PFSK-1 (cell line): ENCODE data around the gene RIC3.

Experiments used
- FOXP2 ChIP-seq: optimal IDR thresholded peaks from 2 replicates; pipeline ENCODE3; 2011; ENCODE audit warnings: borderline replicate concordance, control low read depth, inconsistent platforms; ENCODE audit not compliant: insufficient read depth; ENCODE audit errors: extremely low read length, extremely low read depth
- POLR2AphosphoS5 ChIP-seq: IDR thresholded peaks from 2 replicates; pipeline ENCODE4 v1.6.1; 2012; ENCODE audit warnings: low read depth, mild to moderate bottlenecking, control low read depth, low read length, moderate library complexity
- SIN3A ChIP-seq: IDR thresholded peaks from 2 replicates; pipeline ENCODE4 v1.6.1; 2012; ENCODE audit warnings: mild to moderate bottlenecking, low read length, moderate library complexity, borderline replicate concordance; ENCODE audit not compliant: insufficient read depth
- TAF1 ChIP-seq: IDR thresholded peaks from 2 replicates; pipeline ENCODE4 v1.6.1; 2012; ENCODE audit warnings: low read length, control low read depth, borderline replicate concordance; ENCODE audit not compliant: insufficient read depth
- TF ChIP-seq, protein P1 (sequence below), 2 experiments: IDR thresholded peaks; 2 replicates each; pipeline versions ENCODE4 v1.6.1 to v1.8.0; 2011 to 2012; ENCODE audit warnings: low read depth in 2 of 2, low read length in 2 of 2, control low read depth in 1 of 2, inconsistent platforms in 1 of 2, mild to moderate bottlenecking in 1 of 2, moderate library complexity in 1 of 2; ENCODE audit not compliant: insufficient read depth in 1 of 2

DNA sequence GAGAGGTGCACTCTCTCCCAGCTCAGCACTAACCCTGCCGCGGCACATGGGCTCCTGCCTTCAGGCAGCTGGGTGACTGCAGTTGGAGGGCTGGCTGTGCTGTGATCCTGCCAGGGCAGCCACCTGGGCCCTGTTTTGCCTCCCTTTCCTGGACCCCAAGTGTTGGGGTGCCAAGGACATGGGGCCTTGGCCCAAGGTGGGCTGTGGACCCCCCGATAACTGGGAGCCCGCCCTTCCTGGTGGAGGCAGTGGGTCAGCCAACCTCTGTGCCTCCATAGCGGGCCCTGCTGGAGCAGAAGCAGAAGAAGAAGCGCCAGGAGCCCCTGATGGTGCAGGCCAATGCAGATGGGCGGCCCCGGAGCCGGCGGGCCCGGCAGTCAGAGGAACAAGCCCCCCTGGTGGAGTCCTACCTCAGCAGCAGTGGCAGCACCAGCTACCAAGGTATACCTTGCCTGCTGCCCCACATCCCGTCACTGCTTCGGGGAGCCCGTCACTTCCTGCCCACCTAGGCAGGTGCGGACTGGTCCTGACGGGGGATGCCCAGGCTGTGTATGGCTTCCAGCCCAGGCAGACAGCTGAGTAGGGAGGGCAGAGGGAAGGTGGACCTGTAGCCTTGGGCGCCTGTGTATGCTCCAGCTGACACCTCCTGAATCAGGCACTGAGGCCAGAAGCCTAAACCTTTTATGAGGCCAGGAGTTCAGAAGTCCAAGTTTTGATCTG lies 78.9 kb downstream of the RIC3 start:
- TF ChIP-seq, protein P1, sequence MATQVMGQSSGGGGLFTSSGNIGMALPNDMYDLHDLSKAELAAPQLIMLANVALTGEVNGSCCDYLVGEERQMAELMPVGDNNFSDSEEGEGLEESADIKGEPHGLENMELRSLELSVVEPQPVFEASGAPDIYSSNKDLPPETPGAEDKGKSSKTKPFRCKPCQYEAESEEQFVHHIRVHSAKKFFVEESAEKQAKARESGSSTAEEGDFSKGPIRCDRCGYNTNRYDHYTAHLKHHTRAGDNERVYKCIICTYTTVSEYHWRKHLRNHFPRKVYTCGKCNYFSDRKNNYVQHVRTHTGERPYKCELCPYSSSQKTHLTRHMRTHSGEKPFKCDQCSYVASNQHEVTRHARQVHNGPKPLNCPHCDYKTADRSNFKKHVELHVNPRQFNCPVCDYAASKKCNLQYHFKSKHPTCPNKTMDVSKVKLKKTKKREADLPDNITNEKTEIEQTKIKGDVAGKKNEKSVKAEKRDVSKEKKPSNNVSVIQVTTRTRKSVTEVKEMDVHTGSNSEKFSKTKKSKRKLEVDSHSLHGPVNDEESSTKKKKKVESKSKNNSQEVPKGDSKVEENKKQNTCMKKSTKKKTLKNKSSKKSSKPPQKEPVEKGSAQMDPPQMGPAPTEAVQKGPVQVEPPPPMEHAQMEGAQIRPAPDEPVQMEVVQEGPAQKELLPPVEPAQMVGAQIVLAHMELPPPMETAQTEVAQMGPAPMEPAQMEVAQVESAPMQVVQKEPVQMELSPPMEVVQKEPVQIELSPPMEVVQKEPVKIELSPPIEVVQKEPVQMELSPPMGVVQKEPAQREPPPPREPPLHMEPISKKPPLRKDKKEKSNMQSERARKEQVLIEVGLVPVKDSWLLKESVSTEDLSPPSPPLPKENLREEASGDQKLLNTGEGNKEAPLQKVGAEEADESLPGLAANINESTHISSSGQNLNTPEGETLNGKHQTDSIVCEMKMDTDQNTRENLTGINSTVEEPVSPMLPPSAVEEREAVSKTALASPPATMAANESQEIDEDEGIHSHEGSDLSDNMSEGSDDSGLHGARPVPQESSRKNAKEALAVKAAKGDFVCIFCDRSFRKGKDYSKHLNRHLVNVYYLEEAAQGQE (IDR thresholded peaks at IDR 0.05; ENCODE audit: insufficient read depth in 1 of 2, low read depth in 2 of 2, low read length in 2 of 2) = no peak
- no peak for TF ChIP-seq TAF1
- no peak for TF ChIP-seq SIN3A
- TF ChIP-seq POLR2AphosphoS5 = no peak
- TF ChIP-seq FOXP2 = no peak
